ENCODE results near the gene NDUFA11.

Gene NDUFA11

DNA sequence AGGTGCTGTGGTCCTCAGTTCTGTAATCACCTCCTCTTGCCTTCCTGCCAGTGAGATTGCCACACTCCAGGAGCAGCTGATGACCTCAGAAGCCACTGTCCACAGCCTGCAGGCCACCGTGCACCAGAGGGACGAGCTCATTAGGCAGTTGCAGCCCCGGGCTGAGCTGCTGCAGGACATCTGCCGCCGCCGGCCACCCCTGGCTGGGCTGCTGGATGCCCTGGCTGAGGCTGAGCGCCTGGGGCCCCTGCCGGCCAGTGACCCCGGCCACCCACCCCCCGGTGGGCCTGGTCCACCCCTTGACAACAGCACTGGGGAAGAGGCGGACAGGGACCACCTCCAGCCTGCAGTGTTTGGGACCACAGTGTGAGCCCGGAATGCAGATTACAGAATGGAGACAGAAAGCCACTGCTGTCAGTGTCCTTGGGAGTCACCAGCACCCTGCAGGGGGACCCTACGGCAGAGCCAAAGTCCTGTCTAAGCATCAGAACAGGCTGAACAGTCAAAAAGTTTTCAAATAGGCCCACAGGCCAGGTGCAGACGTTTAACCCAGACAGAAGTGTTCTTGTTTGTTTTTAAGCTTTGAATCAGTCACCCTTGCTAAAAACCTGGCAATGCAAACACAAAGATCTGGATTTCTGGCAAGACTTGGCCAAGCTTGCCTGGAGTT, 5.3 kb upstream of the NDUFA11 start:
- DNase-seq (ENCODE audit: low spot score): no peak

GRCh38 chr19:5907241-5907640, 3.7 kb upstream of the NDUFA11 start:
- DNase-seq (ENCODE audit: low spot score): no peak

DNA sequence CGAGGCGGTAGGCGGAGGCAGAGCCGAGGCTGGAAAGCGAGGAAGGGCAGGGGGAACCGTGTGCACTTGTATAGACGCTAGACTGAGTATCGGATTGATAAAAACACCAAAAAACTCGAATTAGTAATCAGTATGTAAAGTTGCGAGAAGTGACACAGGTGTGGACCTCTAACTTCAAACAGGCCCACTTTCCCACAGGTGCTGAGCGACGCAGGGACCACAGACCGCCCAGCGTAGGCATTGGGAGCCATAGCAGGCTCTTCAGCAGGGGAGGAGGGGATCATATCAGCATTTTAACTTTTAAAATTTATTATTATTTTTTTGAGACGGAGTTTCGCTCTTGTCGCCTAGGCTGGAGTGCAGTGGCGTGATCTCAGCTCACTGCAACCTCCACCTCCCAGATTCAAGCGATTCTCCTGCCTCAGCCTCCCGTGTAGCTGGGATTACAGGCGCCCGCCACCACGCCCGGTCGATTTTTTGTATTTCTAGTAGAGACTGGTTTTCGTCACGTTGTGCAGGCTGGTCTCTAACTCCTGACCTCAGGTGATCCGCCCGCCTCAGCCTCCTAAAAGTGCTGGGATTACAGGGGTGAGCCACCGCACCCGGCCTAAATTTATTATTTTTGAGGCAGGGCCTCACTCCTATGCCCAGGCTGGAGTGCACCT, 1.7 kb upstream of the NDUFA11 start:
- DNase-seq (ENCODE audit: low spot score): no peak

DNA sequence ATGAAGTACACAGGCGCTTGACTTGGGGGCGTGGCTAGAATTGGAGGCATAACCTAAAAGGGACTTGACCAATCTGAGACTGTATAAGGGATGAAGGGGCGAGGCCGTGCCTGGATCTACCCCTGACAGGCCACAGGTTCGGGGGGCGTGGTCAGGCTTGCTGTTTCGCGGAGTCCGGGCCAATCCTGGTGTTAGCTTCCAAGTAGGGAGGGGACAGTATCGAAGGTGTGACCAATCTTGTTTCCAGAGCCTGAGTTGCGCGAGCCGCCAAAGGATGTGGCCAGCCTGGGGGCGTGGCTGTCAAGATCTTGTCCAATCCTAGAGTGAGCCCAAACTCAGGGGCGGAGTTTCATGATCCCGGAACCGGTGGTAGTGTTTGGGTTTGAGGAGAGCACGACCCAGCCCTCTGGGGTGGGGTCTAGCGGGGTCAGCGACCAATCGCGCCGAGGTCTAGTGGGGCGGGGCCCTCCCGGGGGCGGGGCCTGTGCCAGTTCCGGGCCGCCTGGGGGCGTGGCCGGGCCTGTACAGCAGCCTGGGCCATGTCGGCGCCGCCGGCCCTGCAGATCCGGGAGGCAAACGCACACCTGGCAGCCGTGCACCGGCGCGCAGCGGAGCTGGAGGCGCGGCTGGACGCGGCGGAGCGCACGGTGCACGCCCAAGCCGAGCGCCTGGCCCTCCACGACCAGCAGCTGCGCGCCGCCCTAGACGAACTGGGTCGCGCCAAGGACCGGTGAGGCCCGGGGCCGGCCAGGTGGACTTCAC, 943 bp upstream of the NDUFA11 start, which contains the start of gene VMAC:
Gene VMAC, plus strand, starts transcription at position 521 of the 762 bp plus-strand sequence. Its CDS starts 19 bp downstream, at position 540.
- DNase-seq (ENCODE audit: low spot score): peak; percentile 100

- DNase-seq (ENCODE audit: low spot score): no peak
These were observed 450 bp downstream of the NDUFA11 start for GRCh38 chr19:5903056-5903623.

GRCh38 chr19:5900976-5901375, 2.6 kb downstream of the NDUFA11 start:
- DNase-seq (ENCODE audit: low spot score): no peak

DNA sequence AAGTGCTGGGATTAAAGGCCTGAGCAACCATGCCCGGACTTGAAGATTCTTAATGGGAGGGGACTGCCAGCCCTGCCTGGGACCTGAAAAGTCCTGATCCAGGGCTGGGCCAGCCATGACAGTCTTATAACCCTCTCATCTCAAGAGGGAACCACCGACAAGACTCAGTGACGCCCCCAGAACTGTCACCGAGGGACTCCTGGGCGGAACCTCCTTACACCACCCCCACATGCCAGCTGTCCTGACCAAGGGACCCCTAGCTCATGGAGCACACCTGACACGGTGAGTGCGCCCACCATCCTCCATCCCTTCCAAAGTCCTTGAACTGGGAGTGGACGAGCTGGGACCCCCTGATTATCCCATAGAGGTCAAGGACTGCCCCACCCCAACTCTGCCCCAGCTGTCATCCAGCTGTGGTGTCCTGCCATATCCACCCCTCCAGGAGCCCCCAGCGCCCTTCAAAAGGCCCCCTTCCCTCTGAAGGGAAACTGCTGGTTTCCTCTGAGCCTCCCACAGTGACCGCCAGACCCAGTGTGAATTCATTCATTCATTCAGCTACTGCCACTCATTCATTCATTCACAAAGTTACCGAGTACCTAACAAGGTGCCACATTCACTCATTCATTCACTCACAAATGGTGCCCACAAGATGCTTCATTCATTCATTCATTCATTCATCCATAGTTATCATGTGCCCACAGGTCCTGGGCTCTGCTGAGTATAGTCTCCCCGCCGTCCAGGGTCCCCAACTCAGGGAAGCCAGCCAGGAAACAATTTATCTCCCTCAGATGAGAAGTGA, 3.7 kb downstream of the NDUFA11 start:
- no peak for DNase-seq (ENCODE audit: low spot score)

DNA sequence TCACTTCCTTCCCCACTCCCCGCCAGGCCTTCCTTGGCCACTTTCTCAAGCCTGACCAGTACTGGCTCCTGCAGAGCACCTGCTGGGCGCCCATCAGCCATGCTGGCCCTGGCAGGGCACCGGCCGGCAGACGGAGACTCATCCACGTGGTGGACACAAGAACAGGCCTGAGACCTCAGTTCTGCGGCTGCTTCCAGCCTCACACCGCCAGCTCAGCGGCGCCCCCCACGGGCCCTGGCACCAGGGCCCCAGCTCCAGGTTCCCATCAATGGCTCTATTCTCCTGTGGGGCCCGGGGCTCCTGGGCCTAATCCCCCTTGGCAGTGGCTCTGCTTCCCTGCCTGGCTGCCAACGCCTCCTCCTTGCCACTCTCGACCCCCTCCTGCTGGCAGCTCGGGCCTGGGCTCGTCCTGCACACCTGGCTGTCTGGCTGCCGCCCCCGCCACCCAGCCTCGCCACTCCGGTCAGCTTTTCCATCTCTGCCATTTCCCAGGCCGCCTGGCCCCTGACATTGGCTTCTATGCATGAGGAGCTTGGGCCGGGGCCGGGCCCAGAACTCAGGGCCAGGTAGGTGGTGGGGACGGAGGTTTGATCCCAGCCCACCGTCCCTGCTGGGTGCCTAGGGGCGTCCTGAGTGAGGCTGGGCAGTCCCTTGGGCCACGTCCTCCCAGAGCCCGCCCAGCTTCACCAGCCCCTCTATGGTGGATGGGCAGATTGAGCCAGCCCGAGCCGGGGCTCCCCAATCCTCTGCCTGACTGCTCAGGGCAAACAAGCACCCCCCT, 6.2 kb downstream of the NDUFA11 start:
- DNase-seq (ENCODE audit: low spot score): no peak

GRCh38 chr19:5896365-5897076, 7.1 kb downstream of the NDUFA11 start:
- no peak for DNase-seq (ENCODE audit: low spot score)

GRCh38 chr19:5895890-5896289, 7.7 kb downstream of the NDUFA11 start:
- DNase-seq (ENCODE audit: low spot score): no peak

DNA sequence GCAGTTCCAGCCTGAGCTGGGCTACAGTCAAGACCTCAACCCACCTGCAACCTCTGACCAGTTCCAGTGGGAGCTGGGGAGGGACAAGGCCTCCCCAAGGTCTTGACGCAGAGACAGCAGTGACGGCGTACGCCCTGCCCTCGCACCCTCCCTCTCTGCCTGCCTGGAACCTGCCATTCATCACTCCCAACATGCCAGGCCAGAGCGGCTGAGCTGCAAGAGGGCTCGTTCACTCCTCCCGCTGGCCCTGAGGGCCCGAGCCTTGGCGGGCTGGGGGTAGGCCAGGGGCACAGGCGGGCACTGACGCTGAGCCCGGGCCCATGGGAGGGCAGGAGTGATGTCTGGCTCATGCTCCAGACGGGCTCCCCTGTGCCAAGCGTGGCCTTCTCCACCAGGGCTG, 8.2 kb downstream of the NDUFA11 start:
- no peak for DNase-seq (ENCODE audit: low spot score)

GRCh38 chr19:5894704-5895349, 8.8 kb downstream of the NDUFA11 start:
- DNase-seq (ENCODE audit: low spot score): no peak

- no peak for DNase-seq (ENCODE audit: low spot score)
These were observed 9.5 kb downstream of the NDUFA11 start for GRCh38 chr19:5893907-5894703.

DNA sequence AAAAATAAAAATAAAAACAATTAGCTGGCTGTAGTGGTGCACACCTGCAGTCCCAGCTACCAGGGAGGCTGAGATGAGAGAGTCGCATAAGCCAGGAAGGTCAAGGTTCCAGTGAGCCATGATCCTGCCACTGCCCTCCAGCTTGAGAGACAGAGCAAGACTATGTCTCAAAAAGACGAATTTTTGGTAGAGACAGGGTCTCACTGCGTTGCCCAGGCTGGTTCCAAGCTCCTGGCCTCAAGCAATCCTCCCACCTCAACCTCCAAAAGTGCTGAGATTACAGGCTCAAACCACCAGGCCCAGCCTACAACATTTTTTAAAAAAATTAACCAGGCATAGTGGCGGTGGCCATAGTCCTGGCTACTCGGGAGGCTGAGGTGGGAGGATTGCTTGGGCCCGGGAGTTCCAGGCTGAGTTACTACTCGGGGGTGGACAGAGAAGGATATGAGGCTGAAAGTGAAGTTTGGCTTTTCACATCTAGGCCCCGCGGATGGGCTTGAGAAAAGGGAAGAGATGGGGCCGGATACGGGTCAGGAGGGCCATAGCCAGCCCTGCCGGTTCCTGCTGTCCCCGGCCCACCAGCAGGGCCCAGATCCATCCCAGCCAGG, 10.2 kb downstream of the NDUFA11 start:
- DNase-seq (ENCODE audit: low spot score): no peak

- no peak for DNase-seq (ENCODE audit: low spot score)
These were observed 10.8 kb downstream of the NDUFA11 start for GRCh38 chr19:5892772-5893275.

- no peak for DNase-seq (ENCODE audit: low spot score)
These were observed 11.4 kb downstream of the NDUFA11 start for GRCh38 chr19:5891938-5892771.

DNA sequence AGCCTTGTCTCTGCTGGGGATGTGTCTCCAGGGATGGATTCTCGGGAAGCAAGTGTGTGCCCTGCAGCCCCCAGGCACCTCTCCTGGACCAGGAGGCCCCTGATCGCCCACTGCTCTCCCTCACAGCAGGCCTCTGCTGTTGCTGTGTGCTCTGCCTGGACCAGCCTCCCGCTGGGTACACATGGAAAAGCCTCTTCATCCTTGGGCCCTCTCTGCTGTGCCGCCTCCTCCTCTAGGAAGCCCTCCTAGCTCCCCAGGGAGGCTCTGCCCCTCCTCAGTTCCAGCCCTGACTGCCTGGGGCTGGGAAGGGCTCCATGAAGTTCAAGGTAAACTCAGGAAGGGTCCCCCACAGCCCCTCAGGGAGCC, 12.0 kb downstream of the NDUFA11 start:
- no peak for DNase-seq (ENCODE audit: low spot score)

DNA sequence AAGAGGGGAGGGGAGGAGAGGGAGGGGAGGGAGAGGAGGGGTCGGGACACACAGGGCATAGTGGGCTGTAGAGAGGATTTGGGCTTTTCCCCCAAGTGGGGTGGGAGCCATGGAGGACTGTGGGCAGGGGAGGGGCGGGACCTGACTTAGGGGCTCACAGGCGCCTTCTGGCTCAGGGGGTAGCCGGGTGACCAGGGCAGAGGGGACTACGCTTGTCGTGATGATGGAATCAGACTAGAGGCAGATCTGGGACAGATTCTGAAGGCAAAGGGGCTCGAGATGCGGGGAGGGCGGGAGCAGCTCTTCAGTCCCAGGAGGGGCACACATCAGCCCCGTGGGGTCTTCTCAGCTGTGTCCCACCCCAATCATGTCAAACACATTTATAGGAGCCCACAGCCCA, 13.5 kb downstream of the NDUFA11 start:
- DNase-seq (ENCODE audit: low spot score): no peak

Data from activated CD4-positive, alpha-beta T cell treated with anti-CD3 and anti-CD28 coated beads, Interleukin-2, Interleukin-4, amounts not matched to agents 100 ng/mL and 50 ng/mL, durations not matched to agents 16 hours and 8 hours (primary cell).